ENCODE measurements around the gene YBX2. TPM values are rescaled to one million over a fixed set of nuclear protein-coding genes. Genes with fewer than 3 reads are reported as not detected.

Gene YBX2
- total and polyA plus RNA-seq, 2 donors (not counting 1 experiment from before 2014, with no cell fraction given) = 0.15 to 0.22 TPM

DNA sequence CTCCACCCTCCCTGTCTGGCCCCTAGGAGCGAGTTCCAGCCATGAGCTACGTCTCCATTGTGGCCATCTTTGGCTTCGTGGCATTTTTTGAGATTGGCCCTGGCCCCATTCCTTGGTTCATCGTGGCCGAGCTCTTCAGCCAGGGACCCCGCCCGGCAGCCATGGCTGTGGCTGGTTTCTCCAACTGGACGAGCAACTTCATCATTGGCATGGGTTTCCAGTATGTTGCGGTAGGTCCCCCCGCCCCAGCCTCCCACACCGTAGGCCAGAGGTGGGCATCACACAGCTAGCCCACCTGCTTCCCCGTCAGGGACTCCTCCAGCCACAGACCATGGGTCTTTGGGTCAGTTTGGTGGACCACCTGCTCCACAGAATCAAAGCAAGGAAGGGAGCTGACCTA is 8.8 kb downstream of the YBX2 start:
- WGBS (ENCODE audit: insufficient coverage) = 93% methylated on average over 11 of the region's 12 CpGs
- Histone ChIP-seq H3K36me3 (replicated peaks in 1 of 2; ENCODE audit: control extremely low read depth in 1 of 2, control insufficient read depth in 1 of 2, extremely low read depth in 1 of 2, insufficient read depth in 2 of 2, low read length in 1 of 2) (no peaks in the 10 kb centered on the region), H4K20me1 (ENCODE audit: control insufficient read depth, insufficient read depth, low read length, poor library complexity, severe bottlenecking) (no peaks in the 10 kb centered on the region), H2AFZ (ENCODE audit: insufficient read depth, low read depth, low read length, poor library complexity, severe bottlenecking) (no peak overlapping the region), H3K4me1 (ENCODE audit: control insufficient read depth in 2 of 2, insufficient read depth in 2 of 2, low read length in 2 of 2) (peaks cover 19 to 23% of the 10 kb centered on the region in 2 donors), H3K79me2 (ENCODE audit: control insufficient read depth, insufficient read depth, low read length) (no peaks in the 10 kb centered on the region), H3K27ac (ENCODE audit: low read length in 2 of 2) (no peak overlapping the region), H3K4me2 (replicated peaks; ENCODE audit: low read depth, low read length, poor library complexity, severe bottlenecking) (no peak overlapping the region), H3K9ac (ENCODE audit: low read length) (no peak overlapping the region), H3K9me3 (ENCODE audit: control extremely low read depth in 1 of 3, control insufficient read depth in 2 of 3, insufficient read depth in 1 of 3, low read length in 2 of 3) (peaks cover 0 to 18% (median 0%) of the 10 kb centered on the region in 3 donors), H3K4me3 (ENCODE audit: control extremely low read depth in 1 of 5, extremely low read depth in 1 of 5, insufficient read depth in 1 of 5, low read depth in 2 of 5, low read length in 4 of 5) (no peak overlapping the region), H3K27me3 (replicated peaks in 1 of 4; ENCODE audit: control extremely low read depth in 1 of 4, control insufficient read depth in 3 of 4, insufficient read depth in 4 of 4, low read length in 3 of 4) (peaks cover 0 to 59% (median 14%) of the 10 kb centered on the region in 4 experiments)
- H3K27ac Mint-ChIP-seq = no peak overlapping the region
- POLR2A ChIA-PET = interaction anchor here (0.6 kb wide), 1 partner anchor 64 kb away, joined by 10 read pairs; no protein-coding TSS in a partner anchor
- no peak overlapping the region for H3K4me3 Mint-ChIP-seq
- intact Hi-C loops (cut with micrococcal nuclease) = no loop called here
- TF ChIP-seq CTCF (IDR thresholded peaks at IDR 0.05) (no peak), EZH2 (IDR thresholded peaks at IDR 0.05; ENCODE audit: borderline replicate concordance, insufficient read depth, low read depth, low read length, poor library complexity, severe bottlenecking) (no peak)
- CTCF ChIA-PET = interaction anchor here (1.3 to 10.9 kb wide), 3 partner anchors 12 to 108 kb away, joined by 3 to 115 read pairs (median 4); no protein-coding TSS in a partner anchor
- peaks cover 44% of the 10 kb centered on the region for H3K27me3 Mint-ChIP-seq
- DNase-seq (no peak), ATAC-seq (ENCODE audit: low read depth) (no peak)
- peaks cover 14% of the 10 kb centered on the region for H3K4me1 Mint-ChIP-seq
- H3K9me3 Mint-ChIP-seq (ENCODE audit: insufficient read depth) = no peaks in the 10 kb centered on the region

GRCh38 chr17:7284911-7285310 is 9.5 kb downstream of the YBX2 start:
- 93% methylated on average over 16 of the region's 16 CpGs for WGBS (ENCODE audit: insufficient coverage)
- intact Hi-C loops (cut with micrococcal nuclease) = no loop called here

More at GRCh38 chr17:7284911-7285310, 9.5 kb downstream of the YBX2 start:
- no peak for TF ChIP-seq EZH2 (IDR thresholded peaks at IDR 0.05; ENCODE audit: borderline replicate concordance, insufficient read depth, low read depth, low read length, poor library complexity, severe bottlenecking)
- Histone ChIP-seq H3K4me1 (ENCODE audit: control insufficient read depth in 2 of 2, insufficient read depth in 2 of 2, low read length in 2 of 2) (peaks cover 20 to 31% of the 10 kb centered on the region in 2 donors), H2AFZ (ENCODE audit: insufficient read depth, low read depth, low read length, poor library complexity, severe bottlenecking) (no peak overlapping the region), H4K20me1 (ENCODE audit: control insufficient read depth, insufficient read depth, low read length, poor library complexity, severe bottlenecking) (no peaks in the 10 kb centered on the region), H3K79me2 (ENCODE audit: control insufficient read depth, insufficient read depth, low read length) (no peaks in the 10 kb centered on the region), H3K27me3 (replicated peaks in 1 of 4; ENCODE audit: control extremely low read depth in 1 of 4, control insufficient read depth in 3 of 4, insufficient read depth in 4 of 4, low read length in 3 of 4) (peaks cover 0 to 57% (median 14%) of the 10 kb centered on the region in 4 experiments), H3K36me3 (replicated peaks in 1 of 2; ENCODE audit: control extremely low read depth in 1 of 2, control insufficient read depth in 1 of 2, extremely low read depth in 1 of 2, insufficient read depth in 2 of 2, low read length in 1 of 2) (no peaks in the 10 kb centered on the region), H3K4me2 (replicated peaks; ENCODE audit: low read depth, low read length, poor library complexity, severe bottlenecking) (no peak overlapping the region), H3K9me3 (ENCODE audit: control extremely low read depth in 1 of 3, control insufficient read depth in 2 of 3, insufficient read depth in 1 of 3, low read length in 2 of 3) (peaks cover 0 to 18% (median 0%) of the 10 kb centered on the region in 3 donors), H3K4me3 (ENCODE audit: control extremely low read depth in 1 of 5, extremely low read depth in 1 of 5, insufficient read depth in 1 of 5, low read depth in 2 of 5, low read length in 4 of 5) (no peak overlapping the region), H3K27ac (ENCODE audit: low read length in 2 of 2) (no peak overlapping the region), H3K9ac (ENCODE audit: low read length) (no peak overlapping the region)
- Mint-ChIP-seq H3K27me3 (peaks cover 39% of the 10 kb centered on the region), H3K4me3 (no peak overlapping the region), H3K9me3 (ENCODE audit: insufficient read depth) (no peaks in the 10 kb centered on the region), H3K27ac (no peak overlapping the region), H3K4me1 (peaks cover 20% of the 10 kb centered on the region)
- CTCF ChIA-PET = interaction anchor here (1.3 to 10.9 kb wide), 4 partner anchors 13 to 228 kb away, joined by 3 to 115 read pairs (median 4); no protein-coding TSS in a partner anchor
- POLR2A ChIA-PET = no interaction called here
- ATAC-seq (ENCODE audit: low read depth) (no peak), DNase-seq (no peak)

Data from B cell (primary cell).